PC-3 (cell line): ENCODE measurements around the gene PAM16.

Experiments
- CTCF ChIP-seq: fragments of 300-600 bp; sonication (generic); conservative IDR thresholded peaks from 2 replicates; pipeline ENCODE4 v1.5.1; 2017; ENCODE audit warnings: antibody characterized with exemption, low read depth, mild to moderate bottlenecking, low read length
- EZH2 ChIP-seq: fragments of 300-600 bp; sonication (generic); IDR thresholded peaks from one replicate; pipeline ENCODE4 v1.6.1; 2017; ENCODE audit warnings: antibody characterized with exemption, mild to moderate bottlenecking, low read length; ENCODE audit not compliant: unreplicated experiment

- TF ChIP-seq CTCF (no peak), EZH2 (no peak)
These were observed 3.6 kb upstream of the PAM16 start for GRCh38 chr16:4354512-4355409.
